HAP-1 (cell line): Measurements from ENCODE around the gene METTL16.
A peak's percentile ranks its signal among the peaks of the same experiment; 100 is the strongest.

Experiments
- DNase-seq, 2 experiments: peaks; one replicate each; pipeline ENCODE4 v3.0.0-alpha.2; 2016 to 2020; ENCODE audit warnings: low spot score in 2 of 2
- H3K27me3 ChIP-seq: fragments of 250-450 bp; sonication (Bioruptor Pico); 2 replicates; pipeline ENCODE4 v1.5.1; 2020; ENCODE audit warnings: low read depth, mild to moderate bottlenecking, moderate library complexity
- H3K36me3 ChIP-seq: fragments of 250-450 bp; sonication (Bioruptor Pico); replicated peaks from 2 replicates; pipeline ENCODE4 v1.5.1; 2020; ENCODE audit warnings: mild to moderate bottlenecking
- H3K4me1 ChIP-seq: fragments of 250-450 bp; sonication (Bioruptor Pico); 2 replicates; pipeline ENCODE4 v1.5.1; 2020; ENCODE audit warnings: mild to moderate bottlenecking
- H3K4me3 ChIP-seq: fragments of 250-450 bp; sonication (Bioruptor Pico); 2 replicates; pipeline ENCODE4 v1.5.1; 2020; ENCODE audit warnings: mild to moderate bottlenecking, moderate library complexity
- H3K9me3 ChIP-seq: fragments of 250-450 bp; sonication (Bioruptor Pico); 2 replicates; pipeline ENCODE4 v1.5.1; 2020; ENCODE audit warnings: mild to moderate bottlenecking, moderate library complexity
- in situ Hi-C: fragments of 300-500 bp; cut with MboI; formaldehyde crosslinking; loops from 3 replicates; pipeline ENCODE4 v1.14.3; 2020; ENCODE audit warnings: low sequenced_read_pairs, inconsistent platforms, mixed read lengths

METTL16 gene

GRCh38 chr17:2435862-2436261 is 75.8 kb downstream of the METTL16 start:
- Histone ChIP-seq H3K4me3 (no peak overlapping the region), H3K9me3 (no peaks in the 10 kb centered on the region), H3K4me1 (peaks cover 13% of the 10 kb centered on the region), H3K27me3 (no peaks in the 10 kb centered on the region), H3K36me3 (peaks cover 51% of the 10 kb centered on the region)
- in situ Hi-C loops = no loop called here
- no peak for DNase-seq

- Histone ChIP-seq H3K36me3 (peaks cover 51% of the 10 kb centered on the region), H3K4me1 (peaks cover 13% of the 10 kb centered on the region), H3K4me3 (no peak overlapping the region), H3K9me3 (no peaks in the 10 kb centered on the region), H3K27me3 (no peaks in the 10 kb centered on the region)
- peak in 1 of 2 experiments; percentile 48 for DNase-seq
- in situ Hi-C loops = no loop called here
These were observed 76.4 kb downstream of the METTL16 start for GRCh38 chr17:2435181-2435741.

GRCh38 chr17:2433696-2434095 is 78.0 kb downstream of the METTL16 start:
- Histone ChIP-seq H3K9me3 (no peaks in the 10 kb centered on the region), H3K36me3 (peaks cover 36% of the 10 kb centered on the region), H3K4me1 (peaks cover 13% of the 10 kb centered on the region), H3K4me3 (no peak overlapping the region), H3K27me3 (no peaks in the 10 kb centered on the region)
- in situ Hi-C loops = no loop called here
- DNase-seq = peak; percentile 79 to 89

GRCh38 chr17:2427910-2428309 is 83.8 kb downstream of the METTL16 start:
- no peak for DNase-seq
- Histone ChIP-seq H3K27me3 (no peaks in the 10 kb centered on the region), H3K36me3 (peaks cover 23% of the 10 kb centered on the region), H3K4me3 (no peak overlapping the region), H3K9me3 (no peaks in the 10 kb centered on the region), H3K4me1 (peaks cover 4% of the 10 kb centered on the region; the same call in 1 of the 2 replicates)
- in situ Hi-C loops = no loop called here

- DNase-seq = no peak
- Histone ChIP-seq H3K36me3 (peaks cover 21% of the 10 kb centered on the region), H3K27me3 (no peaks in the 10 kb centered on the region), H3K9me3 (no peaks in the 10 kb centered on the region), H3K4me1 (peaks cover 4% of the 10 kb centered on the region; the same call in 1 of the 2 replicates), H3K4me3 (no peak overlapping the region)
- in situ Hi-C loops = no loop called here
These were observed 84.5 kb downstream of the METTL16 start for GRCh38 chr17:2427215-2427614.

GRCh38 chr17:2423271-2423670 is 88.4 kb downstream of the METTL16 start:
- no peaks in the 10 kb centered on the region for H3K27me3 ChIP-seq
- no peak for DNase-seq
- H3K4me3 ChIP-seq = no peak overlapping the region
- H3K9me3 ChIP-seq = no peaks in the 10 kb centered on the region
- peaks cover 45% of the 10 kb centered on the region for H3K36me3 ChIP-seq
- in situ Hi-C loops = loop anchor here (5.0 kb wide), 1 partner anchor 46 kb away; no protein-coding TSS in a partner anchor
- peaks cover 4% of the 10 kb centered on the region; the same call in 1 of the 2 replicates for H3K4me1 ChIP-seq

- Histone ChIP-seq H3K4me3 (no peak overlapping the region), H3K36me3 (peaks cover 40% of the 10 kb centered on the region), H3K27me3 (no peaks in the 10 kb centered on the region), H3K4me1 (peaks cover 4% of the 10 kb centered on the region; the same call in 1 of the 2 replicates), H3K9me3 (no peaks in the 10 kb centered on the region)
- in situ Hi-C loops = loop anchor here (5.0 kb wide), 1 partner anchor 44 kb away; no protein-coding TSS in a partner anchor
- no peak for DNase-seq
These were observed 90.2 kb downstream of the METTL16 start for GRCh38 chr17:2421315-2422147.

- no peak for DNase-seq
- Histone ChIP-seq H3K27me3 (no peaks in the 10 kb centered on the region), H3K9me3 (no peaks in the 10 kb centered on the region), H3K4me3 (no peak overlapping the region), H3K4me1 (peaks cover 3% of the 10 kb centered on the region; the same call in 1 of the 2 replicates), H3K36me3 (peaks cover 47% of the 10 kb centered on the region)
- in situ Hi-C loops = loop anchor here (5.0 kb wide), 1 partner anchor 43 kb away; no protein-coding TSS in a partner anchor
These were observed 91.5 kb downstream of the METTL16 start for GRCh38 chr17:2420176-2420575.

- Histone ChIP-seq H3K27me3 (no peaks in the 10 kb centered on the region), H3K4me1 (no peaks in the 10 kb centered on the region), H3K4me3 (no peak overlapping the region), H3K36me3 (peaks cover 49% of the 10 kb centered on the region), H3K9me3 (no peaks in the 10 kb centered on the region)
- in situ Hi-C loops = no loop called here
- no peak for DNase-seq
These were observed 92.2 kb downstream of the METTL16 start for GRCh38 chr17:2419486-2419885.

GRCh38 chr17:2418572-2418971 is 93.1 kb downstream of the METTL16 start:
- in situ Hi-C loops = no loop called here
- DNase-seq = no peak
- no peaks in the 10 kb centered on the region for H3K9me3 ChIP-seq
- H3K4me1 ChIP-seq = no peaks in the 10 kb centered on the region
- no peak overlapping the region for H3K4me3 ChIP-seq
- H3K36me3 ChIP-seq = peaks cover 57% of the 10 kb centered on the region
- H3K27me3 ChIP-seq = no peaks in the 10 kb centered on the region

GRCh38 chr17:2416010-2416734 is 95.5 kb downstream of the METTL16 start:
- Histone ChIP-seq H3K36me3 (peaks cover 47% of the 10 kb centered on the region), H3K27me3 (no peaks in the 10 kb centered on the region), H3K4me1 (no peaks in the 10 kb centered on the region), H3K4me3 (no peak overlapping the region), H3K9me3 (no peaks in the 10 kb centered on the region)
- DNase-seq = peak; percentile 73 to 93
- in situ Hi-C loops = no loop called here

GRCh38 chr17:2415081-2415480 is 96.6 kb downstream of the METTL16 start:
- Histone ChIP-seq H3K4me1 (no peaks in the 10 kb centered on the region), H3K36me3 (peaks cover 39% of the 10 kb centered on the region), H3K27me3 (no peaks in the 10 kb centered on the region), H3K9me3 (no peaks in the 10 kb centered on the region), H3K4me3 (no peak overlapping the region)
- DNase-seq = no peak
- in situ Hi-C loops = no loop called here

- Histone ChIP-seq H3K36me3 (peaks cover 33% of the 10 kb centered on the region), H3K4me1 (no peaks in the 10 kb centered on the region), H3K9me3 (no peaks in the 10 kb centered on the region), H3K4me3 (no peak overlapping the region), H3K27me3 (no peaks in the 10 kb centered on the region)
- no peak for DNase-seq
- in situ Hi-C loops = no loop called here
These were observed 97.1 kb downstream of the METTL16 start for GRCh38 chr17:2414446-2415064.
